Mesothelial cell of epicardium (in vitro differentiated cells): ENCODE measurements around the gene SAP30L. TPM values are rescaled to one million over a fixed set of nuclear protein-coding genes. Genes with fewer than 3 reads are reported as not detected.
A peak's percentile ranks its signal among the peaks of the same experiment; 100 is the strongest.

ENCODE experiments used
- DNase-seq, 2 experiments: peaks; one replicate each; pipeline ENCODE4 v3.0.0; 2021; ENCODE audit warnings: low spot score in 2 of 2; ENCODE audit not compliant: unreplicated experiment in 2 of 2
- H3K27ac Mint-ChIP-seq: 2 replicates; pipeline ENCODE4 v1.8.0; 2021; ENCODE audit warnings: mixed read lengths
- H3K27me3 Mint-ChIP-seq: 2 replicates; pipeline ENCODE4 v1.8.0; 2021; ENCODE audit warnings: low read depth, mixed read lengths
- H3K36me3 Mint-ChIP-seq: 2 replicates; pipeline ENCODE4 v1.8.0; 2021; ENCODE audit warnings: mixed read lengths
- H3K4me1 Mint-ChIP-seq: 2 replicates; pipeline ENCODE4 v1.8.0; 2021; ENCODE audit warnings: mixed read lengths
- H3K4me3 Mint-ChIP-seq: 2 replicates; pipeline ENCODE4 v1.8.0; 2021; ENCODE audit warnings: mild to moderate bottlenecking, moderate library complexity, mixed read lengths
- H3K9me3 Mint-ChIP-seq: 2 replicates; pipeline ENCODE4 v1.8.0; 2021; ENCODE audit warnings: mixed read lengths
- CTCF ChIP-seq: fragments of 200-600 bp; sonication (generic); IDR thresholded peaks from one replicate; pipeline ENCODE4 v1.5.0; 2021; ENCODE audit warnings: antibody characterized with exemption; ENCODE audit not compliant: unreplicated experiment
- total RNA-seq: library from RNA; stranded (reverse); gene quantifications from 3 replicates; pipeline ENCODE4 v1.2.1, GENCODE V29; 2021

Gene SAP30L
- total RNA-seq, 1 donor from 2014 or later = 36.2 TPM

DNA sequence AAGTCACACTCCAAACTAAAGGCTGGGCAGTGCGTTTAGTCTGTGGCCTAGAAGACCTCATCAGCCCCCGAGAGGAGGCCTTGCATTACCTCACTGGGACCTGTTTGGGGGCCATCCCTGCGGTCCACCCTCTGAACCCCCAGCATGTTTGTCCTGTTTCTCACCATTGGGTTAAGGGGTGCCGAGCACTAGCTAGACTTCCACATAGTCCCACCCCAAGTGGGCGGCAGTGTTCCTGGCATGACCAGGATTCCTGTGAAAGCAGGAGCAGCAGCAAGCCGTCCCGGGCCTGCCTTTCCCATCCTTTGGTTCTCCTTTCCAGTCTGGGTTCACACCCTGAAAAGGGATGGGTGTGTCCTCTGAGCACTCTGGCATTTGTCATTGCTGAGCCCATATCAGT lies 26.6 kb upstream of the SAP30L start:
- H3K27me3 Mint-ChIP-seq = no peaks in the 10 kb centered on the region
- DNase-seq = no peak
- H3K27ac Mint-ChIP-seq = no peak overlapping the region
- peaks cover 23% of the 10 kb centered on the region for H3K9me3 Mint-ChIP-seq
- peaks cover 24% of the 10 kb centered on the region for H3K36me3 Mint-ChIP-seq
- no peak for TF ChIP-seq CTCF
- peaks cover 10% of the 10 kb centered on the region for H3K4me1 Mint-ChIP-seq
- no peak overlapping the region for H3K4me3 Mint-ChIP-seq

DNA sequence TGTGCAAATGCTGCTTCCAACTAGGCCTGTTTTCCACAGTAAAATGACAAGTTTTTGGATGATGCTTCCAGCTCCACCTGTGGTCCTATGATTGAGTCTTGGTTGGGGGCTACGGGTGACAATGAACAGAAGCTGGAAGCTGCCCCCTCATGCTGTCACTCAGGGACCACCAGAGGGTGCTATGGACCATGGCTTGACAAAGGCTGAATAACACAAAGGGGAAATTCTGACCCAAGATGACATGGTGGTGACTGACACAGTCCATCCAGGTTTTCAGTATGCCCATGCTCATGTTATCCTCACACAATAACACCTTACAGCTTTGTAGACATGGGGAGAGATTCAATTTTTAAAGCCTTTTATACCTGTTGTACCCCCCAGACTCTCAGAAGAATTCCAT lies 23.9 kb upstream of the SAP30L start:
- Mint-ChIP-seq H3K27ac (no peak overlapping the region), H3K27me3 (no peaks in the 10 kb centered on the region), H3K4me1 (peaks cover 10% of the 10 kb centered on the region), H3K9me3 (peaks cover 25% of the 10 kb centered on the region), H3K4me3 (no peak overlapping the region), H3K36me3 (peaks cover 25% of the 10 kb centered on the region)
- peak; percentile 15 for TF ChIP-seq CTCF
- no peak for DNase-seq

- no peak overlapping the region for H3K27ac Mint-ChIP-seq
- H3K4me1 Mint-ChIP-seq = peaks cover 10% of the 10 kb centered on the region
- DNase-seq = no peak
- TF ChIP-seq CTCF = no peak
- no peak overlapping the region for H3K4me3 Mint-ChIP-seq
- H3K36me3 Mint-ChIP-seq = peaks cover 28% of the 10 kb centered on the region
- peaks cover 29% of the 10 kb centered on the region for H3K9me3 Mint-ChIP-seq
- H3K27me3 Mint-ChIP-seq = no peaks in the 10 kb centered on the region
Observed at GRCh38 chr5:154422298-154422697, 23.5 kb upstream of the SAP30L start.

- Mint-ChIP-seq H3K36me3 (peaks cover 15% of the 10 kb centered on the region), H3K27me3 (no peaks in the 10 kb centered on the region), H3K9me3 (peaks cover 20% of the 10 kb centered on the region), H3K4me1 (no peaks in the 10 kb centered on the region), H3K4me3 (no peak overlapping the region), H3K27ac (no peak overlapping the region)
- DNase-seq = no peak
- no peak for TF ChIP-seq CTCF
Observed at GRCh38 chr5:154428208-154428607, 17.6 kb upstream of the SAP30L start.

DNA sequence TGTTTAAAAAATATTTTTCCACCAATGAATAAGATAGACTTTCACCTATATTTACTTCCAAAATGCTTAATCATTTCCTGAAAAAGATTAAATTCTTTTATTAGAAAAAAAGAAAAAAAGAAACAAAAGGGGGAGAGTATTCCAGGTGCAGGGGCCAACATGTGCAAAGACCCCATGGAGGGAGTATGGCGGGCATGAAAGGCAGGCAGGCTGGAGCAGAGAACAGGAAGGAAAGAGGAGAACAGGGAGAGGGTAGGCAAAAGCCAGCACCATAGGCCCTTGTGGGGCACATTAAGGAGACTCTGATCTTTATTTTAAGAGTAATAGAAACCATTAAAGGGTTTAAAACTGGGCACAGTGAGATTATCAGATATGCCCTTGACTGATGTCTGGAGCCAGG lies 16.5 kb upstream of the SAP30L start:
- Mint-ChIP-seq H3K27ac (no peak overlapping the region), H3K9me3 (peaks cover 8% of the 10 kb centered on the region), H3K27me3 (no peaks in the 10 kb centered on the region), H3K36me3 (peaks cover 9% of the 10 kb centered on the region), H3K4me3 (no peak overlapping the region), H3K4me1 (no peaks in the 10 kb centered on the region)
- DNase-seq = no peak
- TF ChIP-seq CTCF = no peak

GRCh38 chr5:154430466-154430865 lies 15.3 kb upstream of the SAP30L start:
- Mint-ChIP-seq H3K27ac (no peak overlapping the region), H3K27me3 (no peaks in the 10 kb centered on the region), H3K4me1 (no peaks in the 10 kb centered on the region), H3K36me3 (peaks cover 15% of the 10 kb centered on the region), H3K9me3 (peaks cover 8% of the 10 kb centered on the region), H3K4me3 (no peak overlapping the region)
- no peak for TF ChIP-seq CTCF
- no peak for DNase-seq
